Epithelial cell of alveolus of lung (primary cell): ENCODE data around the gene BBS2. TPM values are rescaled to one million over a fixed set of nuclear protein-coding genes. Genes with fewer than 3 reads are reported as not detected.

Experiments used
- total RNA-seq: library from RNA; depleted of rRNA; stranded (reverse); fragments of >200 nt; gene quantifications from 2 replicates; pipeline ENCODE4 v1.2.1, GENCODE V29; 2015

Gene BBS2
- 30.1 and 56.3 TPM in 2 replicates for total RNA-seq

DNA sequence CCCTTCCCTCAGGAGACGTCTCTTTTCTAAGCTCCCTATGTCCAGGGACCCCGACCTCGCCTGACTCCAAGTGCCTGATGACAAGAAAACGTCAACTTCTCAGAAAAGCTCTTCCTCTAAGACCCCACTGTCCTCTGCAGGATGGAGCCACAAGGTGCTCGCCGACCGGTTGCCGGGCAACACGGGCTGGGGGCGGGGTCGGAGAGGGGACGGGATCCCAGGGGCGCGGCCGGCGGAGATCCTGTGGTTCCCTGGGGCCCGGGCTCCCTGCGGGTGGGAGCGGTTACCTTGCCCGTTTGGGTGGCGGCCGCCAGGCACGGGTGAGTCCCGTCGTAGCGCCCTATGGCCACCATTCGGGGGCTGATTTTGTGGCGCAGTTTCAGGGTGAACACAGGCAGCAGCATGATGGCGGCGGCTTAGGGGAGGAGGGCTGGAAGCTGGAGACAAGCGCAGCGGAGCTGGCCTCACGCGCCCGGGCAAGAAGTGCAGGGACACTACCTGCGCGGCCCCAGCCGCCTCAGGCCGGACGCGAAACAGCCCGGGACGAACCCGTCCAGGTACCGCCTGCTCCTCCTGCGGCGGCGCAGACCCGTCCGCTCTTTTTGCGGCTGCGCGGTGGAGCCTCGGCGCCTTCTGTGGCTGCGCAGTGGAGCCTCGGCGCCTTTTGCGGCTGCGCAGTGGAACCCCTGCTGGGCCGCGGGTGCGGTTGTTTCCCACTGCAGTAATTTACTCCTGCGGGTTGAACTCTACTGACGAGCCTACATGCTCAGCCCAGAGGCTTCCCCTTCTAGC lies at the start of gene BBS2:
TSS of gene BBS2 (minus strand) at position 566 of the 792 bp plus-strand sequence. CDS start at position 404, 162 bp downstream.

DNA sequence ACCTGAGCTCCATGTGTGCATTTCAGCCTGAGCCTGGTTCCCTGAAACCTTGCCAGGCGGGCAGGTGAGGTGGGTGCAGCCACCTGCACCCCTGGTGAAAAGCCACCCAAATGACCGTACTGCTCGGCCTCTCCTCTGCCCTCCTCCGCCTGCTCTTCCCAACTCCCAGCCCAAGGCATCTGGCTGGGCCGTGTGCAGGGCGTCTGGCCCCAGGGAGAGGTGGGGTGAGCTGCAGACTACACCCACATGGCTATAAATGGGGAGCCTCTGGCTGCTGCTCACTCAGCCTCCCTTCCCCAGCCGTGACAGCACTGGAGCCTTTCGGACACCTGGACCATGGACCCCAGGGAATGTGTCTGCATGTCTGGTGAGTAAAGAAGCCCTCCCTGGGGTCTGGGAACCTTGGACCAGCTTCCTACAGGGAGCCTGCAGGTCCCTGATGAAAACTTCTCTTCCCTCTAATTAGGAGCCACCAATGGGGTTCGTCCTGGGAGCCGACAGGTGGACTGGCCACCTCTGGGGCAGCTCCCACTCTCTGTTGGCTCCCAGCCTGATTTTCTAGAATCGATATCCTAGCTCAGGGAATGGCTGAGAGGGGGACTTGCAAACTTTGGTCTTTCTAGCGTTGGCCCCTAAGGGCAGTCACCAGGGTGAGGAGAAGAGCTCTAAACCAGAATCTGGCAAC lies 45.1 kb upstream of the BBS2 start, which contains the start of gene MT4:
TSS of gene MT4 (plus strand) at position 281 of the 685 bp plus-strand sequence. CDS start at position 337, 56 bp downstream.

GRCh38 chr16:56450986-56451752 lies 68.7 kb downstream of the BBS2 start, which contains the start of the genes NUDT21 and OGFOD1:
Gene NUDT21 (minus strand): TSS chr16:56451332. CDS start chr16:56451202, 130 bp downstream.
Gene OGFOD1 (plus strand): TSS chr16:56451554. CDS start chr16:56451613, 59 bp downstream.

Other genes starting within 250 kb of the BBS2 start
- gene AMFR, start 94.5 kb downstream of the BBS2 start, total RNA-seq: 121 and 137 TPM in 2 replicates
- gene NUDT21, start 68.7 kb downstream of the BBS2 start, total RNA-seq: 54.5 and 64.5 TPM in 2 replicates
- 29.1 and 49.0 TPM in 2 replicates for gene OGFOD1, start 68.5 kb downstream of the BBS2 start, total RNA-seq
- gene MT4, start 45.0 kb upstream of the BBS2 start, total RNA-seq: not detected in 2 replicates
- 0.52 TPM in 1 of 2 replicates, not detected in the other for gene MT3, start 69.5 kb upstream of the BBS2 start, total RNA-seq
- 177 and 1,835 TPM in 2 replicates for gene MT2A, start 88.6 kb upstream of the BBS2 start, total RNA-seq
- 254 and 593 TPM in 2 replicates for gene MT1E, start 105.8 kb upstream of the BBS2 start, total RNA-seq
- gene MT1M, start 112.6 kb upstream of the BBS2 start, total RNA-seq: 10.9 and 12.5 TPM in 2 replicates
- 22.4 and 82.3 TPM in 2 replicates for gene MT1A, start 118.6 kb upstream of the BBS2 start, total RNA-seq
- not detected in 2 replicates for gene MT1B, start 131.9 kb upstream of the BBS2 start, total RNA-seq
- gene MT1F, start 137.9 kb upstream of the BBS2 start, total RNA-seq: 1.3 and 5.2 TPM in 2 replicates
- 18.6 and 78.2 TPM in 2 replicates for gene MT1G, start 148.0 kb upstream of the BBS2 start, total RNA-seq
- gene MT1H, start 149.8 kb upstream of the BBS2 start, total RNA-seq: not detected in 2 replicates
- gene MT1X, start 162.4 kb upstream of the BBS2 start, total RNA-seq: 183 and 239 TPM in 2 replicates
- 40.2 and 73.8 TPM in 2 replicates for gene NUP93, start 210.1 kb upstream of the BBS2 start, total RNA-seq